Inferior parietal cortex (tissue), 1 donor: Measurements from ENCODE around the gene PLEKHA7.
A peak's percentile ranks its signal among the peaks of the same experiment; 100 is the strongest.

Experiments used
- DNase-seq: peaks from one replicate; pipeline ENCODE4 v3.0.0-alpha.2; 2016; ENCODE audit errors: extremely low spot score

PLEKHA7 gene

GRCh38 chr11:16809886-16810668, 204.1 kb downstream of the PLEKHA7 start:
- peak; percentile 50 for DNase-seq

GRCh38 chr11:16807306-16807705, 206.9 kb downstream of the PLEKHA7 start:
- DNase-seq: no peak

GRCh38 chr11:16806791-16807190, 207.4 kb downstream of the PLEKHA7 start:
- DNase-seq: no peak

GRCh38 chr11:16805938-16806337, 208.3 kb downstream of the PLEKHA7 start:
- DNase-seq: no peak

GRCh38 chr11:16804104-16804947, 209.9 kb downstream of the PLEKHA7 start:
- no peak for DNase-seq

- no peak for DNase-seq
Observed at GRCh38 chr11:16801288-16801980, 212.8 kb downstream of the PLEKHA7 start.

GRCh38 chr11:16800382-16800781, 213.8 kb downstream of the PLEKHA7 start:
- DNase-seq: no peak

GRCh38 chr11:16799890-16800289, 214.3 kb downstream of the PLEKHA7 start:
- no peak for DNase-seq

GRCh38 chr11:16799221-16799620, 215.0 kb downstream of the PLEKHA7 start:
- no peak for DNase-seq

- no peak for DNase-seq
Observed at GRCh38 chr11:16797776-16798175, 216.4 kb downstream of the PLEKHA7 start.

GRCh38 chr11:16796311-16796710, 217.9 kb downstream of the PLEKHA7 start:
- DNase-seq: no peak

GRCh38 chr11:16795146-16795545, 219.1 kb downstream of the PLEKHA7 start:
- DNase-seq: no peak

GRCh38 chr11:16794047-16794818, 220.0 kb downstream of the PLEKHA7 start:
- DNase-seq: no peak

GRCh38 chr11:16793511-16793910, 220.7 kb downstream of the PLEKHA7 start:
- DNase-seq: no peak

GRCh38 chr11:16793009-16793408, 221.2 kb downstream of the PLEKHA7 start:
- no peak for DNase-seq

GRCh38 chr11:16792426-16792825, 221.8 kb downstream of the PLEKHA7 start:
- DNase-seq: no peak

- DNase-seq: no peak
Observed at GRCh38 chr11:16791191-16791961, 222.8 kb downstream of the PLEKHA7 start.

GRCh38 chr11:16790486-16791190, 223.6 kb downstream of the PLEKHA7 start:
- no peak for DNase-seq

- no peak for DNase-seq
Observed at GRCh38 chr11:16789560-16790485, 224.4 kb downstream of the PLEKHA7 start.
